Stimulated activated memory B cell treated with anti-CD40 and anti-IgM and Interleukin-4, amounts not matched to agents 10 μg/mL and 1 μg/mL and 100 μg/mL, for 72 hours (primary cell): ENCODE data around the gene DUSP9.

Source experiments
- ATAC-seq: fragments of 150-1000 bp; cut with Tn5 transposase; 2 replicates; pipeline ENCODE4 v1.10.0; 2021
- H3K27ac Mint-ChIP-seq: one replicate; pipeline ENCODE4 v1.8.0; 2022; ENCODE audit warnings: mild to moderate bottlenecking, mixed read lengths
- H3K27me3 Mint-ChIP-seq: one replicate; pipeline ENCODE4 v1.8.0; 2022; ENCODE audit warnings: mixed read lengths
- H3K36me3 Mint-ChIP-seq: one replicate; pipeline ENCODE4 v1.8.0; 2022; ENCODE audit warnings: mixed read lengths
- H3K4me1 Mint-ChIP-seq: one replicate; pipeline ENCODE4 v1.8.0; 2022; ENCODE audit warnings: mixed read lengths
- H3K4me3 Mint-ChIP-seq: one replicate; pipeline ENCODE4 v1.8.0; 2022; ENCODE audit warnings: mild to moderate bottlenecking, moderate library complexity, mixed read lengths
- H3K9me3 Mint-ChIP-seq: one replicate; pipeline ENCODE4 v1.8.0; 2022; ENCODE audit warnings: mixed read lengths

The DUSP9 gene

DNA sequence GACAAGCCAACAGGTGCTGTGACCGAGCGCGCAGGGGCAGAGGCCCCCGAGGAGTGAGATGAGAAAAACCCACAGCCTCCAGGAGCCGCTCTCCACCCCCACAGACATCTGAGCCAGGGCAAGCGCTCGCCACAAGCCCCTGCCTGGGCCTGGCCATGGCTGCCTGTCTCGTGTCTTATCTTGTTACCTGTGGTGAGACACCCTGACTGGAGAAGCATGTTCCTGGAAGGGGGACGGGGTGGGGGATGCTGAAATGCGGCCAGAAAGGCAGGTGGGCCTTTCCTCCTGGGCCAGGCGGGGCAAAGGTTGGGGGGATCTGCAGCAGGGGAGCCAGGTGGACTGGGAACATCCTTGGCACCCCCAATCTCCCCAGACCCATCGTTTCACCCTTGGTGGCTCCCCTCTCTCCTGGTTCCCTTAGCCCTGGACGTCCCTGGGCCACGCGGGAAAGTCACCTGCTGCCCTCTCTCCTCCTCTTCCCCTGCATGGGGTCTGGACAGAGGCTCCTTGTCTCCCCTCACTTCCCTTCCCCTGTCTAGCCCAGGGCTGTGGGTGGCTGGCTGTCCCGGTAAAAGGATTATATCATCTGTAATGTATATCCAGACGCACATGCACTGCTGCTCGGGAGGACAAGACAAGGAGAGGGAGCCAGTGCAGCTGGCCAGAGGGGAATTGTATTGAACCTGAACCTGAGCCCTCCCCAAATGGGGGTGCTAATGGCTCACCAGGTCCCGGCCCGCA is 8.4 kb upstream of the DUSP9 start:
- Mint-ChIP-seq H3K4me3 (no peak overlapping the region), H3K9me3 (no peaks in the 10 kb centered on the region), H3K36me3 (no peaks in the 10 kb centered on the region), H3K27me3 (peaks cover 53% of the 10 kb centered on the region), H3K4me1 (peaks cover 13% of the 10 kb centered on the region), H3K27ac (no peak overlapping the region)
- no peak for ATAC-seq

DNA sequence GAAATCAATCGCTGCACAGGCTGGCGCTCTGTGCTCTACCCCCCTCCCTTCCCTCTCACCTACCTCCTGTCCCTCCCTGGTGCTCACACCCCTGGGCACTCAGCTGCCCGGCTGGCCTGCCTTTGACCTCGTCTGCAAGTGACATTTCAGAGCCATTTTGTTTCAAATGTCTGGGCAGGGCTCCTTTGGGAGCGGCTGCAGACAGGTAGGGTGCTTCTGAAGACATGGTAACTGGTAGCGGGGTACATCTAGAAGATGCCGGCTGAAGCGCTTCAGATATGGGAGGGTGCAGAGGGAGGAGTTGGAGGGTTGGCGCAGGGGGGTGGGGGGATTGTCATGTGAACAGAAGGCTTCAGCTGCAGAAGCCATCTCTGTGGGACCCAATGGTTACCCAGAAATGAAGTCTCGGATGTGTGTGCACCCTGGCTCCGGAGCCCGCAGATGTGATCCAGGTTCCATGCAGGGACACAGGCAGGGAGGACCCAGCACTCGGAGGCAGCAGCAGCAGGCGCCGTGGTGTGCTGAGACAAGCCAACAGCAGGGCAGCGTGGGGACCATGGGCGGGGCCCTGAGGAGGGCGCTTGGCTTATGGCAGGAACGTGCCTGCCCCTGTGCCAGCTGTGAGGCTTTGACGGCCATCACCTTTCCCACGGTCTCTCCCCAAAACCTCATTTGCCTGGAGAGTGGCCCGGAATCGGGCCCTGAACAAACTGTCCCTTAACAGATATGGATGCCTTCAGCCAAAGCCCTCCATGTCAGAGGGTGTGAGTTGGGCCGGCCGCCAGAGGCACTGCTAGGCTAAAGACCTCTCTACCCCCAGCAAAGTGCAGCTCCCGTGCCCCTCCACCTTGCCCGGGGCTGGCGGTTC is 7.6 kb upstream of the DUSP9 start:
- Mint-ChIP-seq H3K27ac (no peak overlapping the region), H3K36me3 (no peaks in the 10 kb centered on the region), H3K9me3 (no peaks in the 10 kb centered on the region), H3K4me1 (peaks cover 13% of the 10 kb centered on the region), H3K27me3 (peaks cover 48% of the 10 kb centered on the region), H3K4me3 (no peak overlapping the region)
- no peak for ATAC-seq

DNA sequence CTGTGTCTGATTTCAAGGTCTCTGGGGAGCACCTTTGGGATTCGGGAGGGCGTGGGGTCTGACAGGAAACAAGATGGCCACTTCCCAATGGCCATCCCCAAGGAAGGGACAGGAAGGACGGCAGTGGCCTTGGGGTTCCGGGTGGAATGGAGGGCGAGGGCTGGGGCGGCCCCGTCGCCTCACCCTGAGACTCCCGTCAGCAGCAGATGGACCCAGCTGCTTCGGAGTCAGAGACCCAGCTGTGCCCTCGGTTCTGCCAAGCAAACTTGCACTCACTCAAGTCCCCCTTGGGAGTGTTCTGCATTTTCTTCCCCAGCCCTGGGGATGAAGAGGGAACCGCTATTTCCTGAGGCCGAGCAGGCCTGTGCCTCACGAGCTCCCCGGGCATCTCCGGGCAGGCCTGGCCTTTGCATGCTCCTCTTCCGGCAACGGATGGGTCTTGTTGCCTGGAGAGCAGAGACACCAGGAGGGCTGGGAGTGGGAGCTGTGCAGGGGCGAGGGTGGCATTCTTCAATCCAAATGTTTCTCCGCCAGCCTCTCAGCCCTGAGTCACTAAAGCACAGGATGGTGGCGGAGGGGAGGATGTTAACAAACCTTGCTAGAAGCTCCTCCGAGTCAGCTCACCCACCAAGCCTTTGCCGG is 6.8 kb upstream of the DUSP9 start:
- H3K36me3 Mint-ChIP-seq: no peaks in the 10 kb centered on the region
- no peak for ATAC-seq
- no peaks in the 10 kb centered on the region for H3K9me3 Mint-ChIP-seq
- H3K4me1 Mint-ChIP-seq: peaks cover 13% of the 10 kb centered on the region
- H3K27me3 Mint-ChIP-seq: peaks cover 48% of the 10 kb centered on the region
- H3K4me3 Mint-ChIP-seq: no peak overlapping the region
- H3K27ac Mint-ChIP-seq: no peak overlapping the region

- Mint-ChIP-seq H3K27ac (no peak overlapping the region), H3K36me3 (no peaks in the 10 kb centered on the region), H3K4me3 (no peak overlapping the region), H3K4me1 (peaks cover 13% of the 10 kb centered on the region), H3K27me3 (peaks cover 48% of the 10 kb centered on the region), H3K9me3 (no peaks in the 10 kb centered on the region)
- ATAC-seq: no peak
Observed at GRCh38 chrX:153640736-153641575, 6.0 kb upstream of the DUSP9 start.

GRCh38 chrX:153641627-153642026 is 5.4 kb upstream of the DUSP9 start:
- no peak overlapping the region for H3K27ac Mint-ChIP-seq
- peak overlapping the region; percentile 2 for H3K4me3 Mint-ChIP-seq
- no peak for ATAC-seq
- no peaks in the 10 kb centered on the region for H3K36me3 Mint-ChIP-seq
- H3K27me3 Mint-ChIP-seq: peaks cover 54% of the 10 kb centered on the region
- H3K9me3 Mint-ChIP-seq: no peaks in the 10 kb centered on the region
- peaks cover 17% of the 10 kb centered on the region for H3K4me1 Mint-ChIP-seq

GRCh38 chrX:153642051-153642654 is 4.8 kb upstream of the DUSP9 start:
- Mint-ChIP-seq H3K4me1 (peaks cover 17% of the 10 kb centered on the region), H3K27me3 (peaks cover 54% of the 10 kb centered on the region), H3K27ac (no peak overlapping the region), H3K9me3 (no peaks in the 10 kb centered on the region), H3K4me3 (peak overlapping the region; percentile 2), H3K36me3 (no peaks in the 10 kb centered on the region)
- ATAC-seq: no peak

DNA sequence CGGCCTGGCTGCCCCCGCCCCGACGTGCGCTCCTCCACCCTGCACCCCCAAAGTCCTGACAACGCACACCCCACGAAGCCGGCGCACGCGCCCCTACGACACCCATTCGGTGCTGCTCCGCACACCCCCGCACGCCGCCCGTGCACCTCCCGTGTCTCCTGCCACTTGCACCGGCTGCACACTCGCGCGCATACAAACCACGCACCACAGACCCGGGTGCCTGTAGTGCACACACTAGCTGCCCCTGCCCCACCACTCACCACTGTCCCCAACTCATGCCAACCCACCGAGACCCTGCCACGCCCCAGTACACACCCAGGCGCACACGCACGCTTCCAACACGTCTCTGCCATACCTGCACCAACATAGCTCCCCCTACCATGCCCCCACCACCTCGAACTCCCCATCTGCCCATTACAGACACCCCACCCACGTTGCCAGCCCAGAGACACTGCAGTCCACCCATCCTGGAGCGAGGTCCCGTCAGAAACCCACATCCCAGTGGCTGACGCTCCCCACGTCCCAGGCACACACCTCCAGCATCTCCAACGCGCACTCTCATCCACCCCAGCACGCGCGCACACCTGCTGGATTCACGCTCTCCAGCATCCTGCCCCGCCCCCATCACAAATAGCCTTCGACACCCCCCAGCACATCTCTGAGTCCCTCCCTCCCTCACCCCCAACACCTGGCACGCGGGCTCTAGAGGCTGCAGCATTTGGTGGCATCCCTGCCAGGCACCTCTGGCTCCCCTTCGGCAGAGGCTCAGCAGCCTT is 4.2 kb upstream of the DUSP9 start:
- Mint-ChIP-seq H3K27me3 (peaks cover 47% of the 10 kb centered on the region), H3K9me3 (no peaks in the 10 kb centered on the region), H3K36me3 (no peaks in the 10 kb centered on the region), H3K27ac (no peak overlapping the region), H3K4me1 (peaks cover 17% of the 10 kb centered on the region), H3K4me3 (peak overlapping the region; percentile 66)
- no peak for ATAC-seq

DNA sequence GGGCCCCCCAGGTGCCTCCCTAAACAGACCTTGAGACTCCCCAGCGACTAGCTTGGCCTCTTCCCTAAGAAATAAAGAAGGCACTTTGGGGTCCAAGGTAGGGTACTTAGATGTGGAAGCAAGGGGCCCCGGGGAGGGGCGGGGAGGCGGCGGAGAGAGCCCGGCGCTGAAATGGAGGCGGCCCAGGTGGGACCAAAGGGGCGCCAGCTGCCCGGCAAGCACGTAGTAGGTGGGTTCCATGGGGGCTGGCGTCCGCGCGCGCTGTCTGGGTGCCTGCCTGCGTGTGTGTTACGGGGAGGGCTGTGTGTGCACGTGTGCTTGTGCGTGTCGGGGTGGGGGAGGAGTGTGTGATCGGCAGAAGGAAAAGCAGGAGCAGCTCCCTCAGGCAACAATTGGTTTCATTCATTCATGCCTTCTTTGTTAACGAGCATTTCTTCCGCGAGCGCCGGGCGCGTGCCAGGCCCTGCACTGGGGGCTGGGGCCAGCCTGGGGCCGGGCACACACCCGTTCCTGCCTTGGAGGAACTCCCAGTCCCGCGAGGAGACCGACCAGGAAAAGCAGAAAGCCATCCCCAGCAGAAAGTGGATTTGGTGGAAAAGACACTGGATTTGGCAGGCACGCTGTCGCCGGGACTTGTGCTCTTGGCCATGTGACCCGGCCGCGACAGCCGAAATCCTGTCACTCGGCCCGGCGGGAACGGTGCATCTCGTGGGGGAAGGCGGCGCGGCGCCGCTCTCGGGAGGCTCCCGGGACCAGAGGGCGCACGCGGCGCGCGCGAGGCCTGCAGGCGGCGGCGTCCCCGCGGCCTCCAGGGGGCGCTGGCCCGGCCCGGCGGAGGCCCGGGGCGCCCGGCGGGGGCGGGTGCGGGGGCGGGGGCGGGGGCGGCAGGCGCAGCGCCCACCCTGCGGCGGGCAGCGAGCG is 3.3 kb upstream of the DUSP9 start:
- Mint-ChIP-seq H3K36me3 (no peaks in the 10 kb centered on the region), H3K27ac (no peak overlapping the region), H3K27me3 (peaks cover 46% of the 10 kb centered on the region), H3K4me1 (peaks cover 17% of the 10 kb centered on the region), H3K9me3 (no peaks in the 10 kb centered on the region), H3K4me3 (no peak overlapping the region)
- no peak for ATAC-seq

DNA sequence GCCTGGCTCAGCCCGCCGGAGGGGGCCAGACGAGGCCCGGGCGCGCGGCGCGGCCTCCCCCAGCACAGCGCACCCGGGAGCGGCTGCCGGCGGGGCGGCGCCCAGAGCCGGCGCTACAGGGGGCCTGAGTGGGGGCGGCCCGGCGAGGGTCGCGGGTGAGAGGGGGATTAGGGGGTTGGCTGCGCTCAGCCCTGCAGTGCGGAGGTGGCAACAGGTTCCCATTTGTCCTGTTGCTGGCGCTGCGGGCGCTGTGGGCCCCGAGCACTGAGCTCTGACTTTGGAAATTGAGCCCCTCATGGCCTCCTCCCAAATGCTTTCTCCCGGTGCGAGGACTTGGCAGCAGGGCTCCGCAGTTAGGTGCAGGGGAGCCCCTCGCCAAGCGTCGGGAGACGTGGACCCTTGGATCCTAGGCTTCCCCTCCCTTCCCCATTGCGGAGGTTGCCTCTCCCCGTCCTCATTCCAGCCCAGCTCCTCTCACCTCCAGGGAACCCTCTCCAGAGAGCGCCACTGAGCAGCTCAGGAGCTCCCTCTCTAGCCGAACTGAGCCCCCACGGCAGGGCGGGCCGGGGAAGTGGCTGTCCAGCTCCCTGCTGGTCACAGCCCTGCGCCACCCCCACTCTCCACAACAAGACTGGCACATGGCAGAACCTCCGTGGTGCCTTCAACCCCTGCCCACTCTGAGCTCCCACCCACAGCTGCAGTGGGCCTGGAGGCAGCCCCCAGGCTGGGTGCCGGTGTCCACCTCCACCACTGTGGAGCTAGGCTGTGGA is 2.5 kb upstream of the DUSP9 start:
- peaks cover 17% of the 10 kb centered on the region for H3K4me1 Mint-ChIP-seq
- no peaks in the 10 kb centered on the region for H3K36me3 Mint-ChIP-seq
- no peak for ATAC-seq
- no peaks in the 10 kb centered on the region for H3K9me3 Mint-ChIP-seq
- H3K4me3 Mint-ChIP-seq: peak overlapping the region; percentile 38
- peaks cover 46% of the 10 kb centered on the region for H3K27me3 Mint-ChIP-seq
- no peak overlapping the region for H3K27ac Mint-ChIP-seq

DNA sequence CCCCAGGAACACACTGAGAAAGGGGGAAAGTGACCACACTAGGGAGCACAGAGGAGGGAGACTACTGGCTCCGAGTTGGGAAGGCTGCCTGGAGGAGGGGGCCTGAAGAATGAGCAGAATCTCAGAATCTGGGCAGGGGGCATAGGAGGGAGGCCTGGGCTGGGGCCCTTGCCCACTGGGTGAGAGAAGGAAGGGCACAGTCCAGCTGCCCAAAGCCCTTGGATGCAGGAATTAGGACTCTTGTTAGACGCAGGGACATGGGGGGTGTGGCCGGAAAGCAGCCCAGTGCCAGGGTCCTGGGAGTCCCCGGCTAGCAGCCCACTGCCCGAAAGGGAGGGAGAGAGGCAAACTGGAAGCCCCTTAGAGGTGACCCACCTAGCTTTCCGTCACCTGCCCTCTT is 1.9 kb upstream of the DUSP9 start:
- peaks cover 17% of the 10 kb centered on the region for H3K4me1 Mint-ChIP-seq
- H3K4me3 Mint-ChIP-seq: no peak overlapping the region
- no peaks in the 10 kb centered on the region for H3K9me3 Mint-ChIP-seq
- no peak for ATAC-seq
- peaks cover 46% of the 10 kb centered on the region for H3K27me3 Mint-ChIP-seq
- no peak overlapping the region for H3K27ac Mint-ChIP-seq
- H3K36me3 Mint-ChIP-seq: no peaks in the 10 kb centered on the region

DNA sequence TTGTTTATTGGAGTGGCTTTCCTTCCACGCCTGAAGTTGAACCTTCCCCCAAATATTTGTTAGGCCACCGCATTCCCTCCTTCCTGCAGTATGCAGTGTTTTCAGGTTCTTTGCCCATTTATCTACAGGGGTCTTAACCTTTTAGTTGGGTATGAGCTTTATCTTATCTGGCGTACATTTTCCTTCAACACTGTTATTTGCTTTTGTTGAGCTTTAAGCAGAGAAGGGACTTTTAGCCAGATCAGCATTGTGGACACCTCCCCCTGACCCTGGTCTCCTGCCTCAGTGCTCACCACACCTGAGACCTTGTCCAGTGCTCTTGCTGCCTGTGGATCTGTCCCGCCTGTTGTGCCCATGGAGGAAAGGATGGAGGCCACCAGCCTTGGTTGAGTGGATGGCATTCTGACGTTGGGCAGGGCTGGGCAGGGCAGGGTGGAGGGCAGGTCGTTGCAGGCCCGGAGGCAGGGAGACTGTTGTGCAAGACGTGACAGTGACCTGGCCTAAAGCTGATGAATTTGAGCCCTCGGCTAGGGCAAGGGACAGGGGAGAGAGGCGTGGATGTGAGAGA is 998 bp upstream of the DUSP9 start:
- peaks cover 17% of the 10 kb centered on the region for H3K4me1 Mint-ChIP-seq
- no peaks in the 10 kb centered on the region for H3K9me3 Mint-ChIP-seq
- peaks cover 40% of the 10 kb centered on the region for H3K27me3 Mint-ChIP-seq
- no peak overlapping the region for H3K4me3 Mint-ChIP-seq
- no peak overlapping the region for H3K27ac Mint-ChIP-seq
- no peaks in the 10 kb centered on the region for H3K36me3 Mint-ChIP-seq
- no peak for ATAC-seq
